K562 (cell line): Measurements from ENCODE around the gene FKBP2. TPM values are rescaled to one million over a fixed set of nuclear protein-coding genes. Genes with fewer than 3 reads are reported as not detected.
A peak's percentile ranks its signal among the peaks of the same experiment; 100 is the strongest.

Experiments used
- CREB3L1 ChIP-seq: fragments of 450-650 bp; IDR thresholded peaks from 2 replicates; pipeline ENCODE4 v1.6.1; 2014; ENCODE audit warnings: low read depth, mild to moderate bottlenecking, moderate library complexity, borderline replicate concordance
- CREBBP ChIP-seq: IDR thresholded peaks from one replicate; pipeline ENCODE4 v1.6.1; 2012; ENCODE audit warnings: low read depth, mild to moderate bottlenecking, control low read depth, inconsistent platforms, low read length
- CREM ChIP-seq: IDR thresholded peaks from 2 replicates; pipeline ENCODE4 v1.6.1; 2014; ENCODE audit warnings: antibody characterized with exemption, low read depth
- E2F3 ChIP-seq: fragments of 250-450 bp; sonication (Bioruptor Pico); IDR thresholded peaks from 2 replicates; pipeline ENCODE4 v1.4.0; 2020; ENCODE audit warnings: mild to moderate bottlenecking
- ELK3 ChIP-seq: fragments of 450-650 bp; formaldehyde crosslinking; IDR thresholded peaks from 2 replicates; pipeline ENCODE4 v1.4.0; 2020; ENCODE audit warnings: mild to moderate bottlenecking
- FOXP1 ChIP-seq: sonication (generic); formaldehyde crosslinking; IDR thresholded peaks from 2 replicates; pipeline ENCODE4 v1.8.0; 2022; ENCODE audit warnings: mild to moderate bottlenecking, missing genetic modification reagents
- MEF2A ChIP-seq: IDR thresholded peaks from 2 replicates; pipeline ENCODE4 v1.6.1; 2011; ENCODE audit warnings: low read depth, mild to moderate bottlenecking, low read length, moderate library complexity; ENCODE audit not compliant: control insufficient read depth
- NCOA6 ChIP-seq: fragments of 450-650 bp; IDR thresholded peaks from 2 replicates; pipeline ENCODE4 v1.6.1; 2017; ENCODE audit warnings: mild to moderate bottlenecking
- NONO ChIP-seq, 2 experiments: fragments of 200-400 bp in 1 of 2; fragments of 450-650 bp in 1 of 2; formaldehyde crosslinking in 1 of 2; IDR thresholded peaks; 2 replicates each; pipeline ENCODE4 v1.6.1; 2017; ENCODE audit warnings: low read depth in 2 of 2, mild to moderate bottlenecking in 2 of 2, moderate library complexity in 2 of 2, low read length in 1 of 2
- NR2C2 ChIP-seq, 2 experiments: fragments of 200-800 bp in 1 of 2; sonication (Bioruptor generic) in 1 of 2; sonication (generic) in 1 of 2; formaldehyde crosslinking in 1 of 2; IDR thresholded peaks; 2 replicates each; pipeline versions ENCODE4 v1.6.1 to v1.8.0; 2016 to 2022; ENCODE audit warnings: mild to moderate bottlenecking in 1 of 2, missing compliant biosample characterization in 1 of 2, missing genetic modification characterization in 1 of 2, missing genetic modification reagents in 1 of 2
- PHB ChIP-seq: fragments of 250-450 bp; sonication (Bioruptor Pico); IDR thresholded peaks from 2 replicates; pipeline ENCODE4 v1.5.0; 2021
- RFX1 ChIP-seq: fragments of 450-650 bp; IDR thresholded peaks from 2 replicates; pipeline ENCODE4 v1.6.1; 2016; ENCODE audit warnings: mild to moderate bottlenecking, moderate library complexity
- SMARCE1 ChIP-seq: fragments of 450-650 bp; IDR thresholded peaks from 2 replicates; pipeline ENCODE4 v1.7.1; 2016; ENCODE audit warnings: mild to moderate bottlenecking
- TBL1XR1 ChIP-seq, 2 experiments: IDR thresholded peaks; 2 replicates each; pipeline ENCODE4 v1.6.1; 2012; ENCODE audit warnings: improper control_type of control experiment in 2 of 2, low read length in 2 of 2, mild to moderate bottlenecking in 1 of 2
- YY1 ChIP-seq, 3 experiments: IDR thresholded peaks; 2 replicates each; pipeline ENCODE4 v1.6.1; 2011; ENCODE audit warnings: low read length in 2 of 3, mild to moderate bottlenecking in 2 of 3, moderate library complexity in 2 of 3, borderline replicate concordance in 1 of 3, control low read depth in 1 of 3, low read depth in 1 of 3; ENCODE audit not compliant: insufficient read depth in 3 of 3, insufficient replicate concordance in 2 of 3, control insufficient read depth in 1 of 3, insufficient read length in 1 of 3; ENCODE audit errors: extremely low read depth in 1 of 3
- ZHX1 ChIP-seq: fragments of 150-350 bp; conservative IDR thresholded peaks from 2 replicates; pipeline ENCODE4 v1.6.1; 2014; ENCODE audit warnings: low read length
- ZNF274 ChIP-seq: IDR thresholded peaks from 2 replicates; pipeline ENCODE4 v1.6.1; 2011; ENCODE audit warnings: low read depth, mild to moderate bottlenecking, low read length, moderate library complexity, borderline replicate concordance
- ZNF354B ChIP-seq: fragments of 250-450 bp; sonication (Bioruptor Pico); IDR thresholded peaks from 2 replicates; pipeline ENCODE4 v1.4.0; 2020
- ZNF740 ChIP-seq, 3 experiments: fragments of 200-800 bp in 1 of 3; sonication (Bioruptor generic) in 1 of 3; sonication (generic) in 1 of 3; formaldehyde crosslinking in 1 of 3; IDR thresholded peaks; 2 replicates each; pipeline versions ENCODE4 v1.6.1 to v1.8.0; 2016 to 2022; ENCODE audit warnings: mild to moderate bottlenecking in 2 of 3, missing compliant biosample characterization in 2 of 3, missing genetic modification characterization in 2 of 3, missing genetic modification reagents in 1 of 3
- ZNF785 ChIP-seq: fragments of 250-450 bp; sonication (Bioruptor Pico); IDR thresholded peaks from 2 replicates; pipeline ENCODE4 v1.4.0; 2020; ENCODE audit warnings: mild to moderate bottlenecking
- polyA plus RNA-seq, 8 experiments: library from polyadenylated mRNA; depleted of rRNA in 4 of 8; stranded (reverse) in 5 of 8; unstranded in 3 of 8; fragments of >200 nt; fragmentation: Nextera tagmentation in 2 of 8; fragmentation: Illumina TruSeq in 1 of 8; extraction: Ambion mirVana in 2 of 8; extraction: Trizol in 1 of 8; gene quantifications; 2 replicates each; pipeline versions ENCODE4 v1.2.1 to v1.2.3, GENCODE V29; 2011 to 2014; ENCODE audit warnings: inconsistent platforms in 1 of 8, missing spikeins in 1 of 8
- total RNA-seq, 7 experiments: library from RNA; depleted of rRNA in 6 of 7; stranded (reverse); fragments of >200 nt in 6 of 7; fragmentation: Illumina TruSeq in 2 of 7; extraction: Trizol in 2 of 7; gene quantifications; 2 replicates each; pipeline versions ENCODE4 v1.2.1 to v1.2.3, GENCODE V29; 2011 to 2021; ENCODE audit warnings: low replicate concordance in 1 of 7

The FKBP2 gene
- total and polyA plus RNA-seq, 9 of the 15 experiments (the other 6 are each of a cell fraction or from before 2014, with no cell fraction given), result 3.5 to 151 (median 58.1) TPM

- TF ChIP-seq ZNF740 (CRISPR knock-in tag; IDR thresholded peaks at IDR 0.05) (no peak), ZNF740 (tag; IDR thresholded peaks at IDR 0.05) (no peak), NONO (IDR thresholded peaks at IDR 0.05; ENCODE audit: low read depth in 2 of 2, low read length in 1 of 2) (no peak; a peak in 2 of 4 replicates), ZNF785 (CRISPR knock-in tag) (no peak), FOXP1 (CRISPR knock-in tag) (peak; percentile 79; the same call in 1 of the 2 replicates), YY1 (IDR thresholded peaks at IDR 0.05; ENCODE audit: borderline replicate concordance in 1 of 3, control insufficient read depth in 1 of 3, extremely low read depth in 1 of 3, insufficient read depth in 3 of 3, insufficient read length in 1 of 3, insufficient replicate concordance in 2 of 3, low read depth in 1 of 3, low read length in 2 of 3) (peak; percentile 90 to 98 (median 98)), ELK3 (CRISPR knock-in tag) (no peak), CREM (0 out of 2 replicates have a peak, but pooled peaks have one; percentile 29), SMARCE1 (no peak), CREB3L1 (no peak), NR2C2 (CRISPR knock-in tag; IDR thresholded peaks at IDR 0.05) (peak; percentile 46; the same call in 1 of the 2 replicates), NR2C2 (tag; IDR thresholded peaks at IDR 0.05) (peak; percentile 98), PHB (CRISPR knock-in tag) (no peak), E2F3 (CRISPR knock-in tag) (peak; percentile 16; the same call in 1 of the 2 replicates), RFX1 (peak; percentile 75), NCOA6 (no peak), ZNF354B (CRISPR knock-in tag) (no peak), CREBBP (no peak), ZHX1 (no peak), ZNF274 (no peak), TBL1XR1 (IDR thresholded peaks at IDR 0.05; ENCODE audit: low read length in 2 of 2) (peak in 1 of 2 experiments; percentile 99; a peak in 2 of 4 replicates), MEF2A (no peak)
These were observed 44.3 kb downstream of the FKBP2 start, which contains the start of gene GPR137 (continued) for GRCh38 chr11:64284962-64285884.
